AG04450 (cell line): ENCODE measurements around the gene PTPRD. TPM values are rescaled to one million over a fixed set of nuclear protein-coding genes. Genes with fewer than 3 reads are reported as not detected.

Source experiments
- CTCF ChIA-PET: fragments of 300-600, 350-600 bp; formaldehyde crosslinking; extraction: SDS; loops from one replicate; lab custom pipeline; 2022; ENCODE audit warnings: antibody characterized with exemption, inconsistent platforms; lab: Charles Lee
- POLR2A ChIA-PET: fragments of 350-600 bp; formaldehyde crosslinking; extraction: SDS; loops from one replicate; lab custom pipeline; 2021; ENCODE audit warnings: antibody characterized with exemption, inconsistent platforms; lab: Yijun Ruan, JAX
- DNase-seq: peaks from one replicate; pipeline ENCODE4 v3.0.0-alpha.2; 2011; ENCODE audit warnings: low read depth, low spot score
- H3K27ac ChIP-seq: one replicate; pipeline ENCODE4 v1.5.1; 2012; ENCODE audit warnings: low read depth, low read length, control low read depth
- H3K27me3 ChIP-seq: one replicate; pipeline ENCODE4 v1.6.0; 2012; ENCODE audit warnings: low read length; ENCODE audit not compliant: control insufficient read depth, insufficient read depth
- H3K4me3 ChIP-seq: 2 replicates; pipeline ENCODE4 v1.5.1; 2011; ENCODE audit warnings: mild to moderate bottlenecking, low read depth, low read length, control low read depth
- H3K9me3 ChIP-seq: 2 replicates; pipeline ENCODE4 v1.5.1; 2012; ENCODE audit warnings: low read length; ENCODE audit not compliant: control insufficient read depth, insufficient read depth
- polyA plus RNA-seq: library from polyadenylated mRNA; depleted of rRNA; stranded (reverse); fragments of >200 nt; gene quantifications from 2 replicates; pipeline ENCODE4 v1.2.3, GENCODE V29; 2011
- TF ChIP-seq, protein P1 (sequence below): IDR thresholded peaks from 2 replicates; pipeline ENCODE4 v1.5.1; 2011; ENCODE audit warnings: low read depth, low read length, control low read depth, inconsistent platforms

The PTPRD gene
- polyA plus RNA-seq, 1 experiment: 0.19 TPM

DNA sequence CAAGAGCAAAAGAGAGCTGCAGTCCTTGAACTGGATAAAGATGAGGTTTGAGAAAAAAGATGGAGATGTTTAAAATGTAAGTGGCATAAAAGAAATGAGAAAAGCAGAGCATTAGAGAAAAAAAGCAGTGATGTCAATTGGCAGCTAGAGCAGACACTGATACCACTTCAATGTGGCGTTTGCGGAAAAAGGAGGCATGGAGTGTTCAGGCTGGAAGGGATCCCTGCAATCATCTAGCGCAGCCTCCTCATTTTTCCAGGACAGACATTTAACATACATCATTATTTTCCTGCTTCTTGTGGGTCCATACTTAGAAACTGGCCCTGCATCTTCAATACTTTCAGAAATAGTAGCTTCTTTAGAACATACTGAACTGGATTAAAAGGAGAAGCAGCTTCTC is 563.8 kb downstream of the PTPRD start:
- ChIA-PET POLR2A (interaction anchor here (0.7 kb wide), 1 partner anchor 16 kb away, joined by 4 read pairs; no protein-coding TSS in a partner anchor), CTCF (interaction anchor here (0.9 kb wide), 1 partner anchor 11 kb away, joined by 3 read pairs; no protein-coding TSS in a partner anchor)
- no peak overlapping the region for H3K4me3 ChIP-seq
- no peak overlapping the region for H3K27ac ChIP-seq
- TF ChIP-seq, protein P1, sequence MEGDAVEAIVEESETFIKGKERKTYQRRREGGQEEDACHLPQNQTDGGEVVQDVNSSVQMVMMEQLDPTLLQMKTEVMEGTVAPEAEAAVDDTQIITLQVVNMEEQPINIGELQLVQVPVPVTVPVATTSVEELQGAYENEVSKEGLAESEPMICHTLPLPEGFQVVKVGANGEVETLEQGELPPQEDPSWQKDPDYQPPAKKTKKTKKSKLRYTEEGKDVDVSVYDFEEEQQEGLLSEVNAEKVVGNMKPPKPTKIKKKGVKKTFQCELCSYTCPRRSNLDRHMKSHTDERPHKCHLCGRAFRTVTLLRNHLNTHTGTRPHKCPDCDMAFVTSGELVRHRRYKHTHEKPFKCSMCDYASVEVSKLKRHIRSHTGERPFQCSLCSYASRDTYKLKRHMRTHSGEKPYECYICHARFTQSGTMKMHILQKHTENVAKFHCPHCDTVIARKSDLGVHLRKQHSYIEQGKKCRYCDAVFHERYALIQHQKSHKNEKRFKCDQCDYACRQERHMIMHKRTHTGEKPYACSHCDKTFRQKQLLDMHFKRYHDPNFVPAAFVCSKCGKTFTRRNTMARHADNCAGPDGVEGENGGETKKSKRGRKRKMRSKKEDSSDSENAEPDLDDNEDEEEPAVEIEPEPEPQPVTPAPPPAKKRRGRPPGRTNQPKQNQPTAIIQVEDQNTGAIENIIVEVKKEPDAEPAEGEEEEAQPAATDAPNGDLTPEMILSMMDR: no peak
- no peaks in the 10 kb centered on the region for H3K9me3 ChIP-seq
- H3K27me3 ChIP-seq: no peaks in the 10 kb centered on the region
- no peak for DNase-seq

DNA sequence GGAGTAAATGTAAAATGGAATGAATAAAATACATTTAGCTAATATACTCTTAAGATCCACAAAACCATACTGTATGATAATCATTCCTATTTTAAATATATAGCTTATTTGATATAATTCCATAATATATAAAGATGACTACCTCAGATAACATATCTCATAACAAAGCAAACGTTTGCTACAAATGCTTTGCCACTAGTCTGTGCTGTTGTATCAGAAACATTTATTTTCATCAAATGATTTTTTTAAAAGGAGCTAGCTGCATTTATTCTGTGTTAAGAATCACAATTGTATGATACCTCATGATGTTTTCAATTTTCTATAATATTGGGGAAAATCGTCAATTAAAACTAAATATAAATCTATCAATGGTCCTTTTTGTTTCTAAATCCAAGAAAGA is 567.2 kb downstream of the PTPRD start:
- Histone ChIP-seq H3K9me3 (no peaks in the 10 kb centered on the region), H3K4me3 (no peak overlapping the region), H3K27ac (no peak overlapping the region), H3K27me3 (no peaks in the 10 kb centered on the region)
- DNase-seq: no peak
- ChIA-PET CTCF (interaction anchor here (0.6 to 2.3 kb wide), 10 partner anchors 13 to 274 kb away, joined by 3 to 23 read pairs (median 4); no protein-coding TSS in a partner anchor), POLR2A (no interaction called here)
- TF ChIP-seq, protein P1: peak; percentile 56

DNA sequence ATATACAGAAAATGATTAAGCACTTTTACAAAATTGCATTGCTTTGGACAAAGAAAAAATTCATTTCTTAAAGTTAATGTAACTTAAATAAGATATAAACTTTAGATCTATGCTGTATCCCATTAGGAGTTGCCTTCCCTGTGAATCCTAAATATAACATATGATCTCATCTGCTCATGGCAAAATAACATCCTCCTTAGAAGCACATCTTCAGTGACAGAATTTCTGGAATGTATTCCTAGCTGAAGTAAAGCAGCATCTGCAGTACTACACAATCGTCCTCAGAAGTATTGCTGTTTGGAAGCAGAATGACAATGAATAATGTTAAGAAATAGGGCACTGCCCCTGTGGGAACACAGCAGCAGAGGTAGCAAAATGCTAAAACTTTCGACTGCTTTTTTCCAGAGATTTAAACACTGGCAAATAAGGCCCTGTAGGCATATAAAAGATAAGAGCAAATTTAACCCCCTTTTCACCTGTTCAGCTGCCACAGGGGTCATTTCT is 571.0 kb downstream of the PTPRD start:
- CTCF ChIA-PET: no interaction called here
- no peak for DNase-seq
- H3K27ac ChIP-seq: no peak overlapping the region
- no peaks in the 10 kb centered on the region for H3K9me3 ChIP-seq
- H3K4me3 ChIP-seq: no peak overlapping the region
- POLR2A ChIA-PET: no interaction called here
- H3K27me3 ChIP-seq: no peaks in the 10 kb centered on the region
- TF ChIP-seq, protein P1: no peak

DNA sequence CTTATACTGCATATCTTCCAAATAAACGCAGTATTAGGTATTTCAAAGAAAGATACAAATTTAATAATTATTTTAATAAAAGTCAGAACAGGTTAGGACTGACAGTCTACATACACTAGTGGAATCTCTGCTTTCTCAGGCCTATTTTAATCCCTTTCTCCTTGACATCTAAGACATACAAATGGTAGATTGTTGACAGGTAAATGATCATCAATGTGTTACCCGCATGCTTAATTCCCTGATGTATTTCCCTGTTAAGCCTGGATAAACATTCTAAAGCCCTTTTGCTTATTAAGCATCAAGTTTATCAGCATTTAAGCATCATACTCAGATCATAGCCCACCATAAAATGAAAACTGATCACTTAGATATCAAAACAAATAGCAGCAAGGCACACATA is 576.7 kb downstream of the PTPRD start:
- no peaks in the 10 kb centered on the region for H3K9me3 ChIP-seq
- H3K27me3 ChIP-seq: no peaks in the 10 kb centered on the region
- CTCF ChIA-PET: no interaction called here
- DNase-seq: no peak
- POLR2A ChIA-PET: no interaction called here
- TF ChIP-seq, protein P1: no peak
- H3K27ac ChIP-seq: no peak overlapping the region
- H3K4me3 ChIP-seq: no peak overlapping the region

DNA sequence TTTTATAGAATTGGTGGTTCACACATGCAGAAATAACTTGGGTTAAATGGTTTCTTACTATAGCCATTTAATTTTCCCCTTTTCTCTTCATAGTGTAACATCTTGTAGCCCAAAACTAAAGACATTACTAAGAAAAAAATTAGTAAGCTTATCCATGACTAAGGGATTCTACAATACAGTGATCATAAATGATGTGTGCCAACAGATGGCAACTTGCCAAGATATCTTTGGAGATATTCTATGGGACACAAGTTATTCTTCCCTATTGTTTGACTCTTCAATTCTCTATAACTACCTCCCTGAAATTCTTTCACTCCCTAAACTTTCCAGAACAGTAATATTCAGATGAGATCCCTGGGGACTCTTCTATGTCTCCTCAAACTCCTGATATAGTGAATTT is 580.6 kb downstream of the PTPRD start:
- Histone ChIP-seq H3K27ac (no peak overlapping the region), H3K9me3 (no peaks in the 10 kb centered on the region), H3K27me3 (no peaks in the 10 kb centered on the region), H3K4me3 (no peak overlapping the region)
- ChIA-PET POLR2A (no interaction called here), CTCF (no interaction called here)
- TF ChIP-seq, protein P1: no peak
- DNase-seq: no peak
